GM12878 (cell line): ENCODE data around the gene PHF20.

Source experiments
- RCOR1 ChIP-seq: conservative IDR thresholded peaks from 2 replicates; pipeline ENCODE4 v1.6.1; 2012; ENCODE audit warnings: low read depth, low read length, improper control_type of control experiment
- ZSCAN29 ChIP-seq: fragments of 450-650 bp; IDR thresholded peaks from 2 replicates; pipeline ENCODE4 v1.6.1; 2017; ENCODE audit warnings: mild to moderate bottlenecking, moderate library complexity

DNA sequence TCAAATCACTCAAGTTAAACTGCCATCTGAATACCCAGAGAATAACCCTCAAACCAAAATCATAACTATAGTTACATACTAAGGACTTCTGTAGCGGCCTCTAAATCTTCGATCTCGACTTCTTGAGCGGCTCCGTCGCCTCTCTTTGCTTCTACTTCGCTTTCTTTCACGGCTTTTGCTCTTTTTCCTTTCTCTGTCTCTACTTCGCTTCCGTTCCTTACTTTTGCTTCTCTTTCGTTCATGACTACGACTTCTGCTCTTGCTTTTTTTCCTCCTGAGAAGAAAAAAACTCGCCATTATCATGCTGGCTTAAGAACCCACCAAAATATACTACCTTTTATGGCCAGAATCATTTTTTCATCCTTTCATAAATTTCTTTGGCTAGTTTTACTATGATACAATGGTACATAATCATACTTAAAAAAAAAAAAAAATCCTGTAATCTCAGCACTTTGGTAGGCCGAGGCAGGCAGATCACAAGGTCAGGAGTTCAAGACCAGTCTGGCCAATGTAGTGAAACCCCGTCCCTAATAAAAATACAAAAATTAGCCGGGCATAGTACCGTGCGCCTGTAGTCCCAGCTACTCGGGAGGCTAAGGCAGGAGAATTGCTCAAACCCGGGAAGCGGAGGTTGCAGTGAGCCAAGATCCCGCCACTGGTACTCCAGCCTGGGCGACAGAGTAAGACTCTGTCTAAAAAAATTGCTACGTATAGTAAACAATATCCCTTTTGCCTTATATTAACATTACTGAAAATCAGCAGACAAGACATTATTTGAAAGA lies 39.8 kb upstream of the PHF20 start:
- TF ChIP-seq ZSCAN29 (no peak), RCOR1 (no peak)
